CD4-positive, alpha-beta memory T cell (primary cell): ENCODE data around the gene ASB15. TPM values are rescaled to one million over a fixed set of nuclear protein-coding genes. Genes with fewer than 3 reads are reported as not detected.
A peak's percentile ranks its signal among the peaks of the same experiment; 100 is the strongest.

ENCODE experiments used
- CTCF ChIA-PET: fragments of 350-600 bp; sonication (Branson Sonifier 250); formaldehyde crosslinking; loops from one replicate; lab custom pipeline; 2021; ENCODE audit warnings: inconsistent platforms; ENCODE audit not compliant: partially characterized antibody; lab: Charles Lee
- POLR2A ChIA-PET: fragments of 350-600 bp; sonication (Branson Sonifier 250); formaldehyde crosslinking; loops from one replicate; lab custom pipeline; 2021; ENCODE audit not compliant: partially characterized antibody; lab: Charles Lee
- DNase-seq, 5 donors: peaks; one replicate each; pipeline versions ENCODE4 v3.0.0 to v3.0.0-alpha.2; 2020 to 2022; ENCODE audit warnings: mixed read lengths in 1 of 5
- H3K27ac ChIP-seq: one replicate; pipeline ENCODE4 v1.7.0; 2013; ENCODE audit warnings: low read depth, low read length
- H3K27me3 ChIP-seq: 2 replicates; pipeline ENCODE4 v1.7.0; 2013; ENCODE audit warnings: mild to moderate bottlenecking, low read length, moderate library complexity; ENCODE audit not compliant: insufficient read depth
- H3K36me3 ChIP-seq: 2 replicates; pipeline ENCODE4 v1.7.0; 2013; ENCODE audit warnings: mild to moderate bottlenecking, low read length, moderate library complexity; ENCODE audit not compliant: insufficient read depth
- H3K4me1 ChIP-seq: 2 replicates; pipeline ENCODE4 v1.7.0; 2013; ENCODE audit warnings: mild to moderate bottlenecking, low read length, moderate library complexity; ENCODE audit not compliant: insufficient read depth
- H3K4me3 ChIP-seq, 2 donors: one replicate each; pipeline ENCODE4 v1.7.0; 2013; ENCODE audit warnings: low read length in 2 of 2, mild to moderate bottlenecking in 1 of 2
- H3K9me3 ChIP-seq, 2 donors: one replicate each; pipeline ENCODE4 v1.7.0; 2013; ENCODE audit warnings: low read length in 2 of 2, control low read depth in 1 of 2; ENCODE audit not compliant: control insufficient read depth in 1 of 2
- H3K27ac Mint-ChIP-seq, 7 donors: one replicate each; pipeline ENCODE4 v1.8.0; 2020 to 2021; ENCODE audit warnings: mixed read lengths in 7 of 7, mild to moderate bottlenecking in 6 of 7, inconsistent platforms in 3 of 7, moderate library complexity in 3 of 7
- H3K27me3 Mint-ChIP-seq, 2 donors: one replicate each; pipeline ENCODE4 v1.8.0; 2020 to 2021; ENCODE audit warnings: mixed read lengths in 2 of 2
- H3K36me3 Mint-ChIP-seq, 2 donors: one replicate each; pipeline ENCODE4 v1.8.0; 2020 to 2021; ENCODE audit warnings: mixed read lengths in 2 of 2, inconsistent platforms in 1 of 2, mild to moderate bottlenecking in 1 of 2
- H3K4me1 Mint-ChIP-seq, 4 donors: one replicate each; pipeline ENCODE4 v1.8.0; 2020 to 2021; ENCODE audit warnings: mixed read lengths in 4 of 4, mild to moderate bottlenecking in 1 of 4
- H3K4me3 Mint-ChIP-seq, 8 donors: one replicate each; pipeline ENCODE4 v1.8.0; 2020 to 2021; ENCODE audit warnings: mixed read lengths in 8 of 8, mild to moderate bottlenecking in 7 of 8, moderate library complexity in 6 of 8, inconsistent platforms in 3 of 8
- H3K9me3 Mint-ChIP-seq, 8 donors: one replicate each; pipeline ENCODE4 v1.8.0; 2020 to 2021; ENCODE audit warnings: mixed read lengths in 8 of 8, mild to moderate bottlenecking in 5 of 8, inconsistent platforms in 3 of 8, moderate library complexity in 1 of 8
- intact Hi-C: fragments of 100-400 bp; cut with micrococcal nuclease; formaldehyde crosslinking; loops from one replicate; pipeline ENCODE4 v1.15.1; 2023
- polyA plus RNA-seq, 2 donors: library from polyadenylated mRNA; unstranded; fragments of 300-500 nt; fragmentation: Illumina TruSeq; gene quantifications; one replicate each; pipeline ENCODE4 v1.2.3, GENCODE V29; 2021
- total RNA-seq, 2 experiments: library from RNA; stranded (reverse); gene quantifications; one replicate each; pipeline ENCODE4 v1.2.3, GENCODE V29; 2021

The ASB15 gene
- total and polyA plus RNA-seq, 4 experiments from 2014 or later = 0.10 to 0.21 TPM; not detected in 2

- H3K27ac ChIP-seq = no peak overlapping the region
- intact Hi-C loops = loop anchor here (5.0 kb wide), 1 partner anchor 1177 kb away; no protein-coding TSS in a partner anchor
- CTCF ChIA-PET = interaction anchor here (2.2 kb wide), 1 partner anchor 11 kb away, joined by 18 read pairs; no protein-coding TSS in a partner anchor
- Mint-ChIP-seq H3K27me3 (no peaks in the 10 kb centered on the region), H3K4me1 (no peaks in the 10 kb centered on the region), H3K36me3 (peaks cover 15 to 25% of the 10 kb centered on the region in 2 donors), H3K27ac (no peak overlapping the region), H3K9me3 (no peaks in the 10 kb centered on the region), H3K4me3 (no peak overlapping the region)
- H3K4me1 ChIP-seq = no peaks in the 10 kb centered on the region
- H3K4me3 ChIP-seq = no peak overlapping the region
- no peaks in the 10 kb centered on the region for H3K27me3 ChIP-seq
- POLR2A ChIA-PET = no interaction called here
- DNase-seq = no peak
- no peaks in the 10 kb centered on the region for H3K9me3 ChIP-seq
- peaks cover 9% of the 10 kb centered on the region for H3K36me3 ChIP-seq
Observed at GRCh38 chr7:123680580-123680979, 79.0 kb downstream of the ASB15 start.

DNA sequence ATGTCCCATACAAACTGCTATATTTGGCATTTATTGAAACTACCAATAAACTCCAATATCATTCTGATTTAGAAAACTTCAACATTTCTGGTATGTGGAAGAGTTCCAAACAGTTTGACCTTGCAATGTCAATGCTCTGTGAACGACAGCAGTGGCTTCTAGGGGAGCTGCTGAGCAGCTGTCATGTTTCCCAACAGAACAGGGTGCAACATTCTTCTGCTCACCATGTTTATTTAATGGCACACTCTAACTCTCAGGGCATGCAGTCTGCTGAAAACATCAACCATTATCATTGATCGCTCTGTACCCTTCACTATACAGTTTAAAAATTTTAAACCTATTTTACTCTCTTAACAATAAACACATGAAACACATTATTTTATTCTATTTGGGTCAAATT is 79.9 kb downstream of the ASB15 start:
- Mint-ChIP-seq H3K4me3 (no peak overlapping the region), H3K27ac (no peak overlapping the region), H3K4me1 (no peaks in the 10 kb centered on the region), H3K36me3 (peaks cover 15 to 26% of the 10 kb centered on the region in 2 donors), H3K27me3 (no peaks in the 10 kb centered on the region), H3K9me3 (no peaks in the 10 kb centered on the region)
- ChIA-PET POLR2A (no interaction called here), CTCF (interaction anchor here (1.0 to 2.5 kb wide), 8 partner anchors 9 to 189 kb away, joined by 3 to 42 read pairs (median 4); partner anchors contain the start of gene WASL)
- no peaks in the 10 kb centered on the region for H3K4me1 ChIP-seq
- H3K36me3 ChIP-seq = peaks cover 9% of the 10 kb centered on the region
- H3K9me3 ChIP-seq = no peaks in the 10 kb centered on the region
- no peak overlapping the region for H3K27ac ChIP-seq
- H3K27me3 ChIP-seq = no peaks in the 10 kb centered on the region
- H3K4me3 ChIP-seq = no peak overlapping the region
- intact Hi-C loops = loop anchor here (5.0 kb wide), 1 partner anchor 1176 kb away; no protein-coding TSS in a partner anchor
- DNase-seq = no peak

- Histone ChIP-seq H3K27me3 (no peaks in the 10 kb centered on the region), H3K4me3 (no peak overlapping the region), H3K9me3 (no peaks in the 10 kb centered on the region), H3K27ac (no peak overlapping the region), H3K4me1 (no peaks in the 10 kb centered on the region), H3K36me3 (peaks cover 9% of the 10 kb centered on the region)
- H3K36me3 Mint-ChIP-seq = peaks cover 19 to 35% of the 10 kb centered on the region in 2 donors
- intact Hi-C loops = loop anchor here (1.0 to 5.0 kb wide), 3 partner anchors 183 to 1175 kb away; no protein-coding TSS in a partner anchor
- peaks cover 0 to 4% (median 0%) of the 10 kb centered on the region in 4 donors for H3K4me1 Mint-ChIP-seq
- POLR2A ChIA-PET = no interaction called here
- no peak overlapping the region for H3K4me3 Mint-ChIP-seq
- no peak overlapping the region for H3K27ac Mint-ChIP-seq
- CTCF ChIA-PET = interaction anchor here (1.0 to 2.5 kb wide), 9 partner anchors 9 to 186 kb away, joined by 3 to 42 read pairs (median 6); partner anchors contain the start of genes NDUFA5 and WASL
- no peaks in the 10 kb centered on the region for H3K27me3 Mint-ChIP-seq
- DNase-seq = peak; percentile 27 to 34 (median 29)
- no peaks in the 10 kb centered on the region for H3K9me3 Mint-ChIP-seq
Observed at GRCh38 chr7:123682690-123683089, 81.1 kb downstream of the ASB15 start.

- H3K27ac ChIP-seq = no peak overlapping the region
- POLR2A ChIA-PET = no interaction called here
- intact Hi-C loops = no loop called here
- H3K4me3 Mint-ChIP-seq = peak overlapping the region in 1 of 8 donors; percentile 7
- peaks cover 0 to 4% (median 0%) of the 10 kb centered on the region in 4 donors for H3K4me1 Mint-ChIP-seq
- peaks cover 21 to 49% of the 10 kb centered on the region in 2 donors for H3K36me3 Mint-ChIP-seq
- peak overlapping the region in 5 of 7 donors; percentile 14 to 87 (median 32) for H3K27ac Mint-ChIP-seq
- H3K27me3 Mint-ChIP-seq = no peaks in the 10 kb centered on the region
- peaks cover 13% of the 10 kb centered on the region for H3K36me3 ChIP-seq
- no peak overlapping the region for H3K4me3 ChIP-seq
- H3K9me3 Mint-ChIP-seq = no peaks in the 10 kb centered on the region
- no peaks in the 10 kb centered on the region for H3K27me3 ChIP-seq
- no peaks in the 10 kb centered on the region for H3K9me3 ChIP-seq
- no peak for DNase-seq
- no peaks in the 10 kb centered on the region for H3K4me1 ChIP-seq
- CTCF ChIA-PET = interaction anchor here (1.4 kb wide), 1 partner anchor 178 kb away, joined by 4 read pairs; no protein-coding TSS in a partner anchor
Observed at GRCh38 chr7:123687161-123687560, 85.5 kb downstream of the ASB15 start.

- intact Hi-C loops = no loop called here
- H3K36me3 ChIP-seq = peaks cover 12% of the 10 kb centered on the region
- H3K4me1 ChIP-seq = no peaks in the 10 kb centered on the region
- Mint-ChIP-seq H3K4me1 (peaks cover 0 to 4% (median 0%) of the 10 kb centered on the region in 4 donors), H3K27ac (peak overlapping the region in 1 of 7 donors; percentile 32), H3K9me3 (no peaks in the 10 kb centered on the region), H3K27me3 (no peaks in the 10 kb centered on the region), H3K36me3 (peaks cover 27 to 53% of the 10 kb centered on the region in 2 donors), H3K4me3 (no peak overlapping the region)
- no peak for DNase-seq
- H3K4me3 ChIP-seq = no peak overlapping the region
- POLR2A ChIA-PET = no interaction called here
- no peak overlapping the region for H3K27ac ChIP-seq
- no peaks in the 10 kb centered on the region for H3K27me3 ChIP-seq
- CTCF ChIA-PET = no interaction called here
- no peaks in the 10 kb centered on the region for H3K9me3 ChIP-seq
Observed at GRCh38 chr7:123687727-123688126, 86.1 kb downstream of the ASB15 start.

Other genes with a start within 250 kb of the ASB15 start
- gene IQUB, start 67.2 kb upstream of the ASB15 start, total RNA-seq = under 1 TPM; 0.14 to 0.49 TPM
- not detected for gene IQUB, start 67.2 kb upstream of the ASB15 start, polyA plus RNA-seq
- 10 to 100 TPM; 62.7 to 64.6 TPM for gene NDUFA5, start 44.0 kb upstream of the ASB15 start, total RNA-seq
- gene NDUFA5, start 44.0 kb upstream of the ASB15 start, polyA plus RNA-seq = 100 to 1,000 TPM in 1 of 2 donors, 10 to 100 TPM in 1; 80.1 to 108 TPM
- gene LMOD2, start 54.0 kb downstream of the ASB15 start, total RNA-seq = not detected
- gene LMOD2, start 54.0 kb downstream of the ASB15 start, polyA plus RNA-seq = under 1 TPM in 1 of 2 donors, not detected in 1; 0.17 TPM
- gene WASL, start 147.2 kb downstream of the ASB15 start, total RNA-seq = 10 to 100 TPM; 12.7 to 13.5 TPM
- 1 to 10 TPM; 1.9 to 2.9 TPM for gene WASL, start 147.2 kb downstream of the ASB15 start, polyA plus RNA-seq
- not detected for gene HYAL4, start 243.3 kb downstream of the ASB15 start, total RNA-seq
- not detected for gene HYAL4, start 243.3 kb downstream of the ASB15 start, polyA plus RNA-seq